GM19452 (cell line): ENCODE measurements around the gene SRPK1.
"Not testable (repeated sequence)": the region's sequence is repeated elsewhere in the genome, so short reads cannot be mapped to it uniquely, and the experiment has no call there.

ENCODE experiments used
- ATAC-seq: cut with Tn5 transposase; IDR thresholded peaks from one replicate; pipeline ENCODE4 v1.9.1; 2021; ENCODE audit not compliant: unreplicated experiment

SRPK1 gene

GRCh38 chr6:35931873-35932272 is 11.0 kb upstream of the SRPK1 start:
- ATAC-seq, result not testable (repeated sequence)

- no peak for ATAC-seq
Measured at GRCh38 chr6:35931120-35931561, 10.2 kb upstream of the SRPK1 start.

- no peak for ATAC-seq
Measured at GRCh38 chr6:35929601-35930000, 8.7 kb upstream of the SRPK1 start.

- ATAC-seq, result no peak
Measured at GRCh38 chr6:35926509-35927215, 5.8 kb upstream of the SRPK1 start.

GRCh38 chr6:35925961-35926360 is 5.1 kb upstream of the SRPK1 start:
- no peak for ATAC-seq

GRCh38 chr6:35924146-35924545 is 3.2 kb upstream of the SRPK1 start:
- no peak for ATAC-seq

- no peak for ATAC-seq
Measured at GRCh38 chr6:35922139-35922554, 1.2 kb upstream of the SRPK1 start.

- ATAC-seq, result peak; percentile 28
Measured at GRCh38 chr6:35919827-35920751, 809 bp downstream of the SRPK1 start.

GRCh38 chr6:35919085-35919826 is 1.6 kb downstream of the SRPK1 start:
- ATAC-seq, result peak; percentile 6

- ATAC-seq, result not testable (repeated sequence)
Measured at GRCh38 chr6:35916893-35917292, 4.0 kb downstream of the SRPK1 start.

GRCh38 chr6:35916056-35916455 is 4.8 kb downstream of the SRPK1 start:
- no peak for ATAC-seq

- no peak for ATAC-seq
Measured at GRCh38 chr6:35914536-35914935, 6.4 kb downstream of the SRPK1 start.

GRCh38 chr6:35911871-35912653 is 8.8 kb downstream of the SRPK1 start:
- no peak for ATAC-seq

GRCh38 chr6:35909571-35909970 is 11.3 kb downstream of the SRPK1 start:
- not testable (repeated sequence) for ATAC-seq

GRCh38 chr6:35908753-35909401 is 12.0 kb downstream of the SRPK1 start:
- ATAC-seq, result not testable (repeated sequence)

GRCh38 chr6:35907750-35908149 is 13.1 kb downstream of the SRPK1 start:
- ATAC-seq, result no peak

- ATAC-seq, result no peak
Measured at GRCh38 chr6:35906499-35906846, 14.4 kb downstream of the SRPK1 start.

- ATAC-seq, result no peak
Measured at GRCh38 chr6:35905841-35906498, 14.9 kb downstream of the SRPK1 start.

- ATAC-seq, result no peak
Measured at GRCh38 chr6:35905141-35905785, 15.6 kb downstream of the SRPK1 start.
